NCI-H2196 treated with DMSO at 0.1 percent for 48 hours (cell line): Measurements from ENCODE around the gene DYNLT4.
"Not testable (repeated sequence)": the region's sequence is repeated elsewhere in the genome, so short reads cannot be mapped to it uniquely, and the experiment has no call there.

Experiments
- DNase-seq: peaks from one replicate; lab custom pipeline; 2025; ENCODE audit not compliant: unreplicated experiment; lab: John Stamatoyannopoulos, UW

Gene DYNLT4, protein sequence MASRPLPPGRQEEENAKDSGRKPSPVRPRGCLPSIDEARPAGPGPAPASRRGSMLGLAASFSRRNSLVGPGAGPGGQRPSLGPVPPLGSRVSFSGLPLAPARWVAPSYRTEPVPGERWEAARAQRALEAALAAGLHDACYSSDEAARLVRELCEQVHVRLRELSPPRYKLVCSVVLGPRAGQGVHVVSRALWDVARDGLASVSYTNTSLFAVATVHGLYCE

DNA sequence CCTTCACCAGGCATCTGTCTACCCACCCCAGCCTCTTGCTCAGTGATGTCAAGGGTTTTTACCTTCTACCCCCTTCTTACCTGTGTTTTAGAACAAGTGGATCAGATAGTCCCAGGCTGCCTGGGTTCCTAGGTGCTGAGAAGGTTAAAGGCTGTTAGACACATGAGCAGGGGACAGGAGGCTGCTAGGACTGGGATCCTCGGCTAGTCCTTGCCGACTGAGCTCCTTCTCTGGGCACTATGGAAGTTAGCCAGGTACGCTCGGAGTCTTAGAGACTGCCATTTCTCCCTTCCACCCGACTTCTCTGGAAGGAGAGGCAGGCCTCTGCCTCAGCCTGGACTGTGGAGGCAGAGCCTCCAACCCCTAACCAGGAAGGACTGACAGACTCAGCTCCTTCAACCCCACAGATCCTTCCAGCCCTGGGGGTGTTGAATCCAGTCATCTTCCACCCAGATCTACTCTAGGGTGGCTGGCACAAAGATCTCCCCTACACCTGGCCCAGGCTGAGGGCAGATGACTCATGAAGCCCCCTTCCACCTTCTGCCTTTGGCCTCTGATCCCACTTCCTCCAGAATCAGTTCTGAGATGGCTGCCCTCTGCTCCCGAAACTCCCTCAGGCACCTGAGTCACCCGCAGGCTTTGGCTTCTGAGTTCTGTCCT lies at the start of gene DYNLT4:
Gene DYNLT4 (minus strand): TSS at position 648 of the 660 bp plus-strand sequence. CDS start 683 bp downstream, outside the sequence.
- no peak for DNase-seq

DNA sequence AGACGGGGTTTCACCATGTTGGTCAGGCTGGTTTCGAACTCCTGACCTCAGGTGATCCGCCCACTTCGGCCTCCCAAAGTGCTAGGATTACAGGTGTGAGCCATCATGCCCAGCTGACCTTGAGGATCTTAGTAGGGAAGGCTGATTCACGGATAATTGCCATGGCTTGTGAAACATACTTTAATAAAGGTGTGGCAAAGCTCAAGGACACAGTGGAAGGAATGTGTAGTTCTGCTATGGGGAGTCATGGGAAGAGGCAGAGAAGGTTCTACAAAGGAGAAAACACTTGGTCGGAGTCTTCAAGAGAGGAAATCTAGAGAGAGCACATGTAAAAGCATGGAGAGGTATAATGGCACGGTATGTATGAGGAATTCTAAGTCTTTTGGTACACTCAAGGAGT lies 48.6 kb upstream of the DYNLT4 start:
- no peak for DNase-seq

DNA sequence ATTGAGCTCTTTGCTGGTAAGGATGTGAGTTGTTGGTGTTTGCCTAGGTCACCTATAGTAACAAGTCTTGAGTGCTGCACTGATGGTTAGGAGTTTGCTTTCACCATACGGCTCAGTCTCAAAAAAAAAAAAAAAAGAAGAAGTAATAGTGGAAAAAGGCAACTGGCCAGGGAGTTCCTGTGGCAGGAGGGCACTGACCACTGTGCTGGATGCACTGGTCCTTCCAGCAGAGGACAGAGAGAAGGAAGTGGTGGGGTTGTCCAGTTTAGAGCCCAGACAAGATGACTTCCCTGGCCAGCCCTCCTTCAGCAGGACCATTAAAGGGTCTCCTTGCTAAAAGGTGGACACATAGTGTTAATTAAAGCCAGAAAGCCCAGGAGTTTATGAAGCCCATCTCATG lies 47.8 kb upstream of the DYNLT4 start:
- no peak for DNase-seq

DNA sequence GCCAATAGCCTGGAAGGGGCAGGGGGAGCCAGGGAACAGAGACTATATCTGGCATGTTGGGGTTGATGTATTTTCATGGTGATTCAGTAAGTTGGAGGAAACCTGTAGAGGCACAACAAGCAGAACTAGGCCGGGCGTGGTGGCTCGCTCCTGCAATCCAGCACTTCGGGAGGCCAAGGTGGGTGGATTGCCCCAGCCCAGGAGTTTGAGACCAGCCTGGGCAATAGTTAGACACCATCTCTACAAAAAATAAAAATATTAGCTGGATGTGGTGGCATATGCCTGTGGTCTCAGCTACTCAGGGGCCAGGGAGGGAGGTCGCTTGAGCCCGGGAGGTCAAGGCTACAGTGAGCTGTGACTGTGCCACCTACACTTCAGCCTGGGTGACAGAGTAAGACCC lies 46.0 kb upstream of the DYNLT4 start:
- DNase-seq, result no peak

DNA sequence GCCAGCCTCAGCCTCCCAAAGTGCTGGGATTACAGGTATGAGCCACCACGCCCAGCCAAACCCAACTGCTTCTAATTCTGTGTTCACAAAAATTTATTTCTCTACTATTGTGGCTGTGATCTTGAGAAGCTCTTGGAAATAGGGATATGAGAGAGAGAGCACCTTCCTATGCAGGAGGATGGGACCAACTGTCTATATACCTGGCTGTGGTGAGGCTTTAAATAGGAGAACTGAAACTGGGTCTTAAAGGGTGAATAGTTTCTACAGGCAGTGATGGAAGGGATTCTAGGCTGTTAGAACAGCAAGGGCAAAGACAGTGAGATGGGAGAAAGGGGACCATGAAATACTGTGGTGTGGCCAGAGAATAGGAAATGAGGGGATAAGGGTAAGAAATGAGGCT lies 44.2 kb upstream of the DYNLT4 start:
- DNase-seq, result no peak

DNA sequence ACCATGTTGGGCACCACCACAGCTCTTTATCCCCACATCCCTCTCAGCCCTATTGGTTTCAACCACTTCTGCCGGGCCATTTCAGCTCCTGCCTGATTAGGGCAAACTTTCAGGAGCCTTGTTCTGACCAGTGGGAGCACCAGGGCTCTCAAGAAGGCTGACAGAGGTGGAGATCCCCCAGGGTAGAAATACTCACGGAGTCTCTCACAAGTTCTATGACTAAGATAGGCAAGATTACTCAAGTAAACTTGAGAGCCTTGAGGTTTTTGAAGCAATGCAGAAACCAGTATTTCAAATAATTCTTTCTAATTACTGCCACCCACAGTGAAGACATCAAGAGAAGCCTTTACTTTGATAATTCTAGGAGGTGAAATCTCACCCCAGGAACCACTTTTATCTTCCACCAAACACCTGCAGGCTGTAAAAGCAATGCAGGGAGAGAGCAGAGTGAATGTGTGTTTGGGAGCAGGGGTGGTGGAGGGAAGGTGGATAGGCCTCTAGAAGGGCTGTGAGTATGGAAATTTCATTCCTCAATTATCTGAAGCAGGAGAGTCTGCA lies 42.5 kb upstream of the DYNLT4 start:
- no peak for DNase-seq

DNA sequence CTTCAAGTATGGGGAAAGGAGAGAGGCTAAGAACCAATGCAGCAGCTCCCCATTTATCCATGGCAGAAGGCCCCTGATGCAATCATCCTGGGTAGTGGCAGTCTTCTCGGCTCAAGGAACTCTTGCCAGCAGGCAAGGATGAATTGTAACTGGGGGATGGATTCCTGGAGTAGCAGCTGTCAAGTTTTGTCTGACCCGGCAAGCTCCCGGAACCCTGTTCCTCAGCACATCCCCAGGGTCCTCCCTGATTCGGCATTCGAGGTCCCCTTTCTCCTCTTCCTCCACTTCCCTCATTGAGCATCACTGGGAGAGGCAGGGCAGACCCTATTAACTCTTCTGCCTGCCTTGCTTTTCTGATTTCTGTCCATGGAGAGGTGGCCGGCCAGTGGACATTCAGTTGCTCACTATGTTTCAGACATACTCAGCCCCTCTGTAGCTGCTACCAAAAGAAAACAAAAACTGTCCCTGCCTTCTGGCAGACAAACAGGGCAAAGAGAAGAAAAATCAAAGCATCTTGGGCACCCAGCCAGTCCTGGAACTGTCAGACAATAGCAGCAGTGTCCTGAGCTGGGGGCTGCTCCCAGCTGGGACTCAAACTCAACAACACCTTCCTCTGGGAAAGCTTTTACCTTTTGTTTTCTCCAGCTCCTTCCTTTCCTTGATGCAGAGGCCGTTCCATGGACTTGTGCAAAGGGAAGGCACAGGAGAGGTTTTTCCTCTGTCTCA lies 41.5 kb upstream of the DYNLT4 start:
- no peak for DNase-seq

DNA sequence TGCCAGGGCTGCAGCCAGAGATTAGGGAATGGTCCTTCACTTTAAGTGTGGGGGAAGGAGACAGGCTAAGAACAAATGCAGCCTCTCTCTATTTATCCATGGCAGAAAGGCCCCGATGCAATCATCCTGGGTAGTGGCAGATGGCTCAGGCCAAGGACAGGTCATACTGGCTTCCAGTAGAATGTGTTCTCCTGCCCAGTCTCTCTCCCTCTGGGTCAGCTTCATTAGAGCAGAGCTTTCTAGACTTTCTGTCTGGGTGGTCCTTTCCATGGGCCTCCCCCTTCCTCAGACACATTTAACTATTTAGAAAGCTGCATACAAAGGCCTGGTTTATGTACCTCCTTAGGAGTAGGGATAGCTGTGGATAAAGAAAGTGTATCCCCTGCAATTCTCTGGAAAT lies 40.7 kb upstream of the DYNLT4 start:
- DNase-seq, result no peak

DNA sequence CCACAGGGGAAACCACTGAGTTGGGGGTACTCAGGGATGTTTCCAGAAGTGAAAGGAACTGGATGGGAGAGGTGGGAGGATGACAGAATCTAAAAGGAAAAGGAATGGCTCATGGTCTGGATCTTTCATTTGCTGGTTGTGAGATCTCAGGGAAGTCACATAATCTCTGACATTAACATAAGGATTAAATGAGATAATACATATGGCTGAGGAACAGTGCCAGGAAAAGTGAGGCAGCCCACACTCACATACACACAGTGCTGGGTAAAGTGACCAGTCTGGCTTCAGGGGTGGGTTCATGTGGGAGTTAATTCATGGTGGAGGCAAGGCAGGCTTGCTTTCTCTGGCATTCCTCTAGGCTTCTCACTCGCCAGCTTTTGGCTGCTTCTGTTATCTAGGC lies 39.8 kb upstream of the DYNLT4 start:
- no peak for DNase-seq

DNA sequence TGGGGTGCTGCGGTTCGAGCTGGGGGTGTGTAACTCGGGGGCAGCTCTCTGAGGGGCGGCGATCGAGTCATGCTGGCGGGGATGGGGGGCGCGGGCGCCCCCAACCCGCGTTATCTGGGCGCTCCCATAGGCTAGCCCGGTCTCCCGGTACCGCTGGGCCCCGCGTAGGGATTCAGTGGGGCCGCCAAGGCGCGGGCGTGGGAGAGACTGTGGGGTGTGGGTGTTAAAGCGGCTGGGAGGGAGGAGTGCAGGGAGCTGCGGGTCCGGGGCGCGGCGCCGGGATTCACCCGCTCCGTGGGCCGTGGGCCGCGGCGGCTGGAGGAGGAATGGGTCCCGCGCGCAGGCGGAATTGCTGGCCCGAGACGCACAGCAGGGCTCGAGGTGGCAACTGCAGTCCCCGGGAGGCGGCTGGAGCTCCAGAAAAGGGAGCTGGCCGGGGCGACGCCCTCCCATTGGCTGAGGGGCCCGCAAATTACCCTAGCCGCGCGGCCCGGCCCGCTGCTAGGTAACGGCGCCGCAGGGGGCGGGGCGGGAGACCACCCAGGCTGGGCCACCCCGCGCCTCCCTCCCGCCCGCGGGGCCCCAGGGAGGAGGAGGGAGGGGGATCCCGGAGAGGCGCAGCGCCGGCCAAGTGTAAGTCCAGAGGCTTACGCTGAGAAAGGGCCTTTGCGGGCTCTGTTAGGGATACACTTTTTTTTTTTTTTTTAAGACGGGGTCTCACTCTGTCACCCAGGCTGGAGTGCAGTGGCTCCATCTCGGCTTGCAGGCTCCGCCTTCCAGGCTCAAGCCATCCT lies 35.9 kb upstream of the DYNLT4 start, which contains the start of gene PTCH2:
Gene PTCH2 (minus strand): TSS at position 392 of the 794 bp plus-strand sequence. CDS start 321 bp downstream, at position 71.
- DNase-seq, result no peak

DNA sequence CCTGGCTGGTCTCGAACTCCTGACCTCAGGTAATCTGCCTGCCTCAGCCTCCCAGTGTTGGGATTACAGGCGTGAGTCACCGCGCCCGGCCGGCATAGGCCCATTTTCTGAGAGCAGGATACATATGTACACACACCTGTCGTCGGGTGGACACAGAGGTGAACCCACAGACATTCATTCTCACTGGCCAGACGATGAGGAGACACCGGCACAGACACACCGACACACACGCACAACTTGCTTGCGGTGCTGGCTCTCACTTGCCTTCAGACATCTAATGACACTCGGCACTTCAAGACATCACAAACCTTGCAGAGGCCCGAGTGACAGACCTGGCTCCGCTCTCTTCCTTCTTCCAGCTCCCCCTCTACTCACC lies 35.3 kb upstream of the DYNLT4 start:
- no peak for DNase-seq

DNA sequence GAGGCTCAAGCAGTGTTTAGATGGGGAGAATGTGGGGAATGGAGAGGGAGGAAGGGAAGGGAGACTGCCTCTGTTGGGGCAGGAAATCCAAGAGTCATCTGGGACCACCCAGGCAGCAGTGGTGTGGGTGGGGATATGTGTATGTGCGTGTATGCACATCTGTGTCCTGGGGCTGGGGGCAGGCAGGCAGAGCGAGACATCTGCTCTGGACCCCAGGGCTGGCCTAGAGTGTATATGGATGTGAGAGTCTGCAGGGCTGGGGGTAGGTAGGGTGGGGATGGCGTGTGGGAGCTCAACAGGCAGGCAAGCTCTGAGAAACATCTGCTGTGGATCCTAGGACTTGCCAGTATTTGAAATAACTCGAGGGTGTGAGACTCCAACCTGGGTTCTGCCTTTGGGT lies 32.4 kb upstream of the DYNLT4 start:
- DNase-seq, result no peak

DNA sequence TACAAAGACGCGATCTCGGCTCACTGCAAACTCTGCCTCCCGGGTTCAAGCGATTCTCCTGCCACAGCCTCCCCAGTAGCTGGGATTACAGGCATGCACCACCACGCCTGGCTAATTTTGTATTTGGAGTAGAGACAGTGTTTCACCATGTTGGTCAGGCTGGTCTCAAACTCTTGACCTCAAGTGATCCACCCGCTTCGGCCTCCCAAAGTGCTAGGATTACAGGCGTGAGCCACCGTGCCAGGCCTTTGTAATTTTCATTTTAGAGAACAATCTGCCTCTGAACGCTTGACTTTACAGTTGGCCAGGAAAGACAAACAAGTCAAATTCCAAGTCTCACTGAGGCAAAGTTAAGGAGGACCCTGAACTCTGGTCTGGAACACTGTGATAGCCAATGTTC lies 31.1 kb upstream of the DYNLT4 start:
- DNase-seq, result not testable (repeated sequence)

DNA sequence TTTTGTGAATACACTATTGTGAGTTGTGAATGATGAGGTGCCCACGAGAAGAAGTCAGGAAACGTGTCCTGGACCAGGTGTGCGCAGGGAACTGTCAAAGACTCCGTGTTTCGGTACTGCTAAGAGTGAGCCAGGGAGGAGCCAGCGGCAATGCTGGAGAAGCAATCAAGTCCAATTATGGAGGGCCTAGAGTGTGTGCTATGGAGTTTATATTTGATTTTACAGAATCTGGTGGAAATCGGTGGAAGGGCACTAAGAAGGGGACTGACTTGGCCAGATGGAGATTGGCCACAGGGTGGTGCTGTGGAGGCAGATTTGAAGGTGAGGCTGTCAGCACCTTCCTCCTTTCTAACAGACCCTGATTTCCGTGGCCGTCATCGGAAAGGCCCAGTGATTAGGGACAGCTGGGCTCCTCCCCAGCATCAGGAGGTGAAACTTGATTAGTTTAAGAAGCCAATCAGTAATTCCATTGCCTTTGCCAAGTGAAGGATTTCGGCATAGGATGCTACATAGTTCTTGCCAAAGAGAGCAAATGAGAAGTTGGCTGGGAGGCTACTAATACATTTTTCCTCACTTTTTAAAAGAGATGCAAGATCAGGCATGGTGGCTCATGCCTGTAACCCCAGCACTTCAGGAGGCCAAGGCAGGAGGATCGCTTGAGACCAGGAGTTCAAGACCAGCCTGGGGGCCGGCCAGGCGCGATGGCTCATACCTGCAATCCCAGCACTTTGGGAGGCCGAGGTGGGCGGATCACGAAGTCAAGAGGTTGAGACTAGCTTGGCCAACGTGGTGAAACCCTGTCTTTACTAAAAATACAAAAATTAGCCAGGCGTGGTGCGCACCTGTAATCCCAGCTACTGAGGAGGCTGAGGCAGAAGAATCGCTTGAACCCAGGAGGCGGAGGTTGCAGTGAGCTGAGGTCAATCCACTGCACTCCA lies 28.9 kb upstream of the DYNLT4 start:
- DNase-seq, result peak; percentile 61

DNA sequence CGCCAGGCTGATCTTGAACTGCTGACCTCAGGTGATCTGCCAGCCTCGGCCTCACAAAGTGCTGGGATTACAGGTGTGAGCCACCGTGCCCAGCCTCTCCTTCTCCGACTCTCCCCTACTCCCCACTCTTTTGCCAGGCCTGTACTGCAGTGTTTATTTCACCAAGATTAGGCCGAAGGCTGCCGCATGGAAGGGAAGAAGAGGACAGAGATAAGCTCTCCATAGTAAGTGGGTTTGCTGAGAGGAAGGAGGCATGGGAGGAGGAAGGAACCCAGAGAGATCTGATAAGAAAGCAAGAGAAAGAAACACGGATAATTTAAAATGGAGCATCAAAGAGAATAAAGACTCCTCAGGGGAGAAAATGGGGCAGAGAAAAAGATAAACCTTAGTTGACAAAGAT lies 27.2 kb upstream of the DYNLT4 start:
- no peak for DNase-seq

DNA sequence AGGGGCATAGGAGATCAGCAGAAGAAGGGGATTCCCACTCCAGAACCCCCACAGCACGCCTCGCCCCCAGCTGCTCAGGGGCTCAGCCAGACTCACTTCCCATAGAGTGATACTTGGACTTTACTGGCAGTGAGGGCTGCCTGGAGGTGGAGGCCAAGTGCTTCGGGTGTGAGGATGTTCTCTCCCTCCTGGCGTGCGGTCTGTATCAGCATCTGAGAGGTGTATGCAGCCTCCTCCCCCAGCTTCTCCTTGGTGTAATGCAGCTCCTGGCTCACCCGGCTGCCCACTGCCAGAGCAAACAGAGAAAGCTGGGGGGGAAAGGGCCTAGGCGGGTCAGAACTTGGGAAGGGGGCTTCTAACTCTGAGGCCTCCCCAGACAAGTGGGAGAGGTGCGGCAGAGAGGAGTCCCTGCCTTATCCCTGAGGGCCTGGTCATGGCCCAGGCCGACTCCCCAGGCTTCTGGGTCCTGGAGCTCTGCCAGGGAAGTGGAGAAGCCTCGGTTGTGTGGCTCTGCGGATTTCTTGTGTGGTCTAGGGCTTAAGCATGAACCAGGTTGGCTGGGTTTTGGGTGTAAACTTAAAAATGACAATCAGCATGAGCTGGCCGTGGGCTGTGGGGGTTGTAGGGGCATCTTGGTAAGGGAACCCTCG lies 25.0 kb upstream of the DYNLT4 start:
- DNase-seq, result no peak

DNA sequence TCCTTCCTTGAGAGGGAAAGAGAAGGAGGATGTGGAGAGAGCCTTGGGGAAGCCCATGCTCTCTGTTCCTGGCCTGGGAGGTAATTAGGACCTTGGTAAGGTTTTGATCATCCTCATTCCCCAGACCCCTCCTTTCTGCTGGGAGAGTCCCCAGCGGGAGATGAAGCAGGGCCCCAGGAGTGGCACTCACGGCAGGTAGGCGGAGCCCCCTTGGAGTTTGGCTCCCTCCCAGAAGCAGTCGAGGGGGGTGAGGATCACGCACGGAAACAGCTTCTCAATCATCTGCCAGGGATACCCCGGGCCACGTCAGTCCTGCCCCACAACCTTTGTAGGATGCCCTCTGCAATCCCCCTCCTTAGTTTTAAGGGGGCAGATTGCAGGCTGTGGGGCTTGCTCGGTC lies 24.4 kb upstream of the DYNLT4 start:
- DNase-seq, result no peak

DNA sequence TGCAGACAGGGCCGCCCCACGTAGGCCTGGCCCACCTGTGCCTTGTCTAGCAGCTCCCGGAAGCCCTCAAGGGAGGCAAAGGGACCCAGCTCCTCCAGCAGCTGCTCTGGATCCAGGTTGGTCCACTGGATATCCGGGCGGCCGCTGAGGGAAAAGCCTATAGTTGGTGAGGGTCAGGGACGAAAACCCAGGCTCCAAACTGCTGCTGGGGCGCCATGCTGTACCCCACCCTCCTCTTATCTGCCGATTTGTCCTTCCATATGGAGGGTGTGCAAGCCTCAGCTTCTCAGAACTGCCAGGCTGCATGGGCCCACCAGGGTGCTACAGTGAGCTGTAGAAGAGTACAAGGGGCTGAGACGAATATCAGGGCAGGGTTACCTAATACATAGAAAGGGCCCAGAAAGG lies 23.8 kb upstream of the DYNLT4 start:
- DNase-seq, result no peak

DNA sequence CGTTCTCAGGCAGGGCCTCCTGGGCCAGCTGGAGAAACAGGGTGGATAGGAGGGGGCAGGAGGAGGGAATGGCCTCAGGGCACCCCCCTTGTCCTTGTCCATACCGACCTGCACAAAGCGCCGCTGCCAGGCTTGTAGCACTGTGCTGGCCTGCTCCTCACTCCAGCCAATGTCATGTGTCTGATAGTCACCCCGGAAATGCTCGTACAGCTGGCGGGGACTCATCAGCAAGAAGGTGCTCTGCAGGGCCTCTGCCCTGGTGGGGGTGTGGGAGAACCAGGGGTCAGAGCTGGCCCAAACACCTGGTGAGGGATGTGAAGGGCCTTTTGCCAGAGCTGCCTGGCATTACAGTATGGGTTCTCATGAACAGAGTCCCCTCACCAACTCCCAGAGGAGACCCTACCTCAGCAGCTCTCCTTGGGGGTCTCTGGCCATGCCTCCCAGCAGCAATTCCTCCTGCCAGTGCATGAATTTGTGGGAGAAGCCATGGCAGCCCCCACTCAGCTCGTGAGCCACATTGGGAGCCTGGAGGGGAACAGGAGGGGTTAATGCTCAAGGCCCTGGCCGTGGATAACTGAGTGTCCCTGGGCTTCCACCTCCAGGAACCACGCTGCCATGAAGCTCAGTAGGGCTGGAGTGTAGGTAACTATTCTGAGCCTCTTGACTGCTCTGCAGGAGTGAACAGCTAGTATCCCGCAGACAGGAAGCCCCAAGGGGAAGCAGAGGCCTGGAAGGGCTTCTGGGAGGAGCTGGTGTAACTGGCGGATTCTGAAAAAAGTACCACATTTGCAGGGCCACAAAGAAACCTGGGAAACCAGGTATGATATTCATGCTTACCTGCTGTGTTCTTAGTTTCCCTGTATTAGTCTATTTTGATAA lies 22.6 kb upstream of the DYNLT4 start:
- DNase-seq, result no peak
